Motor neuron (in vitro differentiated cells): ENCODE data around the gene SPDEF. TPM values are rescaled to one million over a fixed set of nuclear protein-coding genes. Genes with fewer than 3 reads are reported as not detected.
A peak's percentile ranks its signal among the peaks of the same experiment; 100 is the strongest.

Source experiments
- ATAC-seq, 8 experiments: fragments of 200-7000 bp; cut with Tn5 transposase; replicated peaks in 6 of 8; 2 replicates each; pipeline ENCODE4 v1.8.0; 2021; ENCODE audit warnings: mild to moderate bottlenecking in 8 of 8, moderate library complexity in 8 of 8
- H3K27ac ChIP-seq, 2 donors: fragments of 250-450 bp; sonication (Bioruptor Pico); 2 replicates each; pipeline ENCODE4 v1.9.0; 2021; ENCODE audit warnings: antibody characterized with exemption in 2 of 2, mild to moderate bottlenecking in 2 of 2, moderate library complexity in 1 of 2
- H3K4me1 ChIP-seq, 2 donors: fragments of 250-450 bp; sonication (Bioruptor Pico); replicated peaks in 1 of 2; 2 replicates each; pipeline ENCODE4 v1.6.1; 2021; ENCODE audit warnings: antibody characterized with exemption in 2 of 2, mild to moderate bottlenecking in 2 of 2, moderate library complexity in 1 of 2
- H3K4me3 ChIP-seq, 5 donors: fragments of 250-450 bp; sonication (Bioruptor Pico); 2 replicates each; pipeline ENCODE4 v1.9.0; 2021; ENCODE audit warnings: antibody characterized with exemption in 5 of 5, mild to moderate bottlenecking in 5 of 5, moderate library complexity in 4 of 5
- WGBS, 10 experiments: fragments of 450-650 bp; shearing (Covaris generic); methylation state at CpG; one replicate each; pipeline ENCODE4 v1.0.0; 2022; 5-methylcytosine and 5-hydroxymethylcytosine counted together
- in situ Hi-C, 9 experiments: fragments of 400-800 bp; cut with MboI; loops; one replicate each; pipeline ENCODE4 v1.15.0; 2021; ENCODE audit warnings: low sequenced_read_pairs in 9 of 9, low pct_unique_long_range_greater_than_20kb in 2 of 9; ENCODE audit not compliant: unreplicated experiment in 9 of 9
- total RNA-seq, 8 experiments: library from RNA; unstranded; fragments of 300-600 nt; gene quantifications; 2 replicates each; pipeline versions ENCODE4 v1.2.3 to v1.2.4, GENCODE V29; 2022

The SPDEF gene
- total RNA-seq, 8 experiments from 2014 or later = 0.13 to 0.57 (median 0.37) TPM; not detected in 2

DNA sequence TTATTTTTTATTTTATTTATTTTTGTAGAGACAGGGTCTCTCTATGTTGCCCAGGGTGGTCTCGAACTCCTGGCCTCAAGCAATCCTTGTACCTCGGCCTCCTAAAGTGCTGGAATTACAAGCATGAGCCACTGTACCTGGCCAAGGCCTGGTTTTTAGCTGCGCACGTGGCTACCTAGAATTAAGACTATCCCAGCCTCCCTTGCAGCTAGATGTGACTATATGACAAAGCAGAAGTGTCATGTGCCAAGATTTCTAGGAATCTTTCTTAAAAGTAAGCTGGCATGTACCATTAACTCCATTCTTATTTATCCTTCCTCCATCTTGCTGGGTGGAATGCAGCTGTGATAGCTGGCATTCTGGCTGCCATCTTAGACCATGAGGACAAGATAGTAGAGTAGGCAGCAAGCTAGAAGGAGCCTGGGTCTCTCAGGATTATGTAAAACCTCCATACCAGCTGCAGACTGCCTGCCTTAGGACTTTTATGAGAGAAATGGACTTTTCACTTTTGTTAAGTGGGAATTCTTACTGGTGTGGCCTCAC is 2.1 kb upstream of the SPDEF start:
- in situ Hi-C loops = no loop called here
- Histone ChIP-seq H3K4me1 (peaks cover 13 to 21% of the 10 kb centered on the region in 2 donors), H3K27ac (no peak overlapping the region), H3K4me3 (no peak overlapping the region)
- ATAC-seq = no peak
- WGBS, 10 experiments = 51 to 96% (median 83%) methylated on average over 1 to 4 of the region's 4 CpGs; no CpG with 5 or more reads in 1 of the 10 experiments

DNA sequence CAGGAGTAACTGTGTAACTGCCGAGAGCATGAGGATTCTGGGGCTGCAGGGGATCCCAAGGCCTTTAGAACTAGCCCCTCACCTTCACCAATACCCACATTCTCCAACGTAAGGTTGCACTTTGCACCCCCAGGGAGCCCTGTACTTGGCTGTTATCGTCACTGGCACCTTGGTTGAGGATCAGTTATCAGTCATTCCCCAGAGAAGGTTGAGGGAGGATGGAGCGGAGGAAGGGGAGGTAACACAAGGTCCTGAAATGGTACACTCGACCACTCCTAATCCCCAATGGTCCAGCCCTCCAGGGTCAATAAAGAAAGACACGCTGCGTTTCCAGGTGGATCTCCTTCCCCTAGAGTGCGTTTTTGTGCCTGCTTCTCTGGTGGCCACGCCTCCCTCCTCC is 1.1 kb upstream of the SPDEF start:
- Histone ChIP-seq H3K27ac (no peak overlapping the region), H3K4me1 (peaks cover 13 to 21% of the 10 kb centered on the region in 2 donors), H3K4me3 (no peak overlapping the region)
- WGBS, 10 experiments = 37 to 100% (median 82%) methylated on average over 1 to 7 of the region's 9 CpGs; no CpG with 5 or more reads in 2 of the 10 experiments
- in situ Hi-C loops = no loop called here
- ATAC-seq = no peak

DNA sequence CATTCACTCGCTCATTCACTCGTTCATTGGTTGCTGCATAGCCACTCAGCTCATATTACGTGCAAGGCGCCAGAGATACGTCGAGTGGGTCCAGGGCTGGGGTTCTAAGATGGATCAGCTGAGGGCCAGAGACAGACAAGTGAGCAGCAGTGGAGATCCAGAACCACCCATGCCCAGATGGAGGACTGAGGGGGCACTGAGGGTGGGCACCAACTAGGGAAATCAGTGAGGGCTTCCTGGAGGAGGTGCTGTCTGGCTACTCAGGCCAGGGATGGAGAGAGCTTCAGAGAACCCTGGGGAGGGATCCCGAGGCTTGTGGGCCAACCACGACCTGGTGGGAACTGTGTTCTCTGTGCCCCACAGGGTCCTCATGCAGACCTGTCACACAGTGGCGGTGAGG is 364 bp upstream of the SPDEF start:
- 60 to 90% (median 81%) methylated on average over 2 to 7 of the region's 9 CpGs; no CpG with 5 or more reads in 5 of the 10 experiments for WGBS, 10 experiments
- in situ Hi-C loops = no loop called here
- no peak overlapping the region for H3K4me3 ChIP-seq
- H3K27ac ChIP-seq = no peak overlapping the region
- peaks cover 13 to 21% of the 10 kb centered on the region in 2 donors for H3K4me1 ChIP-seq
- ATAC-seq = no peak

DNA sequence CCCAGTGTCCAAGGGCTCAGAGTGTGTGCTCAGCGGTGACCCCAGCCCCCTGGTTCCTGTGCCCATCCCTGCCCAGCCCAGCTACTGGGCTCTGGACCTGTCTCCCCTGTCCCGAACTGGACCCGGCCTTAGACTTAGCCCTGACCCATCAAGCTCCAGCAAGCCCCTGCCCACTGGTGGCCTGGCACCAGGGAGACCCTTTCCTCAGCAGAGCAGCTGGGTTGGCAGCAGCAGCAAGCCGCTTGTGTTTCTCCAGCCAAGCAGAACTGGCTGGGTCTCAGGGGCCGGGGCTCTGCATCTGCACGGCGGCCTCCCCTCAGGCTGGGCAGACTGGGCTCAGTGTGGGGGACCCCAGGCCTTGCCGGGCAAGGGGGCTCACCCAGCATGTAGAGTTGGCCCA is 801 bp downstream of the SPDEF start:
- Histone ChIP-seq H3K4me3 (no peak overlapping the region), H3K4me1 (peaks cover 6 to 14% of the 10 kb centered on the region in 2 donors), H3K27ac (no peak overlapping the region)
- 80 to 90% (median 88%) methylated on average over 1 to 2 of the region's 8 CpGs; no CpG with 5 or more reads in 7 of the 10 experiments for WGBS, 10 experiments
- no peak for ATAC-seq
- in situ Hi-C loops = no loop called here

DNA sequence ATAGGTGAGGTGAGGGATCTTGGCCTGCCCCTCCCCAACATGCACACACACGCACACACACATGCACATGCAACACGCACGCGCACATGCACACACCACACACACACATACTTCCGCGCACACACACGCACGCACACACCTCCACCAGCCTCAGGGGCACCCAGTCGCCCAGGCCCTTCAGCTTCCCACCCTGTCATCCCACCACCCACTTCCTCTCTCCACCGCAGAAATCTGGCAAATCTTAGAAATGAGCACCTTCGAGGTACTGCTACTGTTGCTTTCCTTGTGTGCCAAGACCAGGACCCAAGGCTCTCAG is 1.2 kb downstream of the SPDEF start:
- peaks cover 3 to 11% of the 10 kb centered on the region in 2 donors for H3K4me1 ChIP-seq
- H3K4me3 ChIP-seq = no peak overlapping the region
- peak in 1 of 8 experiments; percentile 24 for ATAC-seq
- in situ Hi-C loops = no loop called here
- WGBS, 10 experiments = 0 to 100% (median 95%) methylated on average over 1 to 7 of the region's 11 CpGs; no CpG with 5 or more reads in 6 of the 10 experiments
- H3K27ac ChIP-seq = no peak overlapping the region

DNA sequence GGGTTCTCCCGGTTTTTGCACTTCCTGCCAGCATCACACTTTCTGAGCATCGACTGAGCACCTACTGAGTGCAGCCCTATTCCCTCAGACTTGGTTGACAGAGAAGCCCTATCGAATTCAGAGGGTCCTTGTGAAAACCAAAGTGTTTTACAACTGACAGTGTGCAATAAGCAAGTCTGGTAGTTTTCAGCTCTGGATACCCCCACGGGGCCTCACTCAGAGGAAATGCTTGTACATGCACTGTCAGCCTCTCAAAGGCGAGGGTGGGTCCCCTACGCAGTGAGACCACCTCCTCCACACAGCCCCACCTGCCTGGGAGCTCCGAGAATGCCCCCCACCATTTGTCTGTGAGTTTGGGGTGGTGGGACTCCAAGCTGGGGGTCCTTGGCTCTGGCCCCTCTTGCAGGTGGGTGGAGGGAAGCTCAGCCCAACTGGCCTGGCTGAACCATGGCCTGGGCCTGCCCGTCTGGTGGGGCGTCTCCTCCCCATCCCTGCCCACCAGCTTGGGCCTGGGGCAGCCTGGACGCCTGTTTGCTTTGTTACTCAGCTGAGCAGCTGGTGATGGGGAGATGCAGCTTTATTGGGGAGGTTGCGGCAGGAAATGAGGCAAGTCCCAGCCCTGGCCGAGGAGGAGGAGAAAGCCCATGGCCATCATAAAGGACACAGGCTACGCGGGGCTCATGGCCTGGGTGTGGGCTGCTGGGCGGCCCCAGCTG is 1.7 kb downstream of the SPDEF start:
- no peak overlapping the region for H3K27ac ChIP-seq
- in situ Hi-C loops = no loop called here
- 0 to 73% (median 60%) methylated on average over 1 to 7 of the region's 15 CpGs; no CpG with 5 or more reads in 2 of the 10 experiments for WGBS, 10 experiments
- no peak overlapping the region for H3K4me3 ChIP-seq
- ATAC-seq = peak in 2 of 8 experiments; percentile 5 to 18
- peaks cover 0 to 10% of the 10 kb centered on the region in 2 donors for H3K4me1 ChIP-seq

DNA sequence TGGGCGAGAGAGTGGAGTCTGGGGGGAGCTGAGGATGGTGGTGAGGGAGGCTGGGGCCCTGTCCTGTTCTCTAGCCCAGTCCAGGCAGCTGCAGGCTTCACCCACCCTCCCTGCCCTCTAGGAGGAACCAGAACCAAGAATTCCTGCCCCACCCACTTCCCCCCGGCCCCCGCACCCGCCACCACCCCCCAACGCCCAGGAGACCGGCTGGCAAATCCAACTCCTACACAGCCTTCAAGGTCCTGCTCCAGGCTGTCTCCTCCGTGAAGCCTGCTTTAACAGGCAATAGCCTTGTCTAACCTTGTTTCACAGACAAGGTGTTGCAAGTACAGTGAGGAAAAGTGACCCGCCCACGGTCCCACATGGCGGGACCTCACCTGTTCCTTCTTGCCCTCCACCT is 2.4 kb downstream of the SPDEF start:
- in situ Hi-C loops = no loop called here
- H3K4me1 ChIP-seq = peaks cover 0 to 10% of the 10 kb centered on the region in 2 donors
- no peak overlapping the region for H3K4me3 ChIP-seq
- WGBS, 10 experiments = 80 to 100% (median 80%) methylated on average over 1 of the region's 10 CpGs; no CpG with 5 or more reads in 7 of the 10 experiments
- peak in 1 of 8 experiments; percentile 18 for ATAC-seq
- H3K27ac ChIP-seq = no peak overlapping the region

DNA sequence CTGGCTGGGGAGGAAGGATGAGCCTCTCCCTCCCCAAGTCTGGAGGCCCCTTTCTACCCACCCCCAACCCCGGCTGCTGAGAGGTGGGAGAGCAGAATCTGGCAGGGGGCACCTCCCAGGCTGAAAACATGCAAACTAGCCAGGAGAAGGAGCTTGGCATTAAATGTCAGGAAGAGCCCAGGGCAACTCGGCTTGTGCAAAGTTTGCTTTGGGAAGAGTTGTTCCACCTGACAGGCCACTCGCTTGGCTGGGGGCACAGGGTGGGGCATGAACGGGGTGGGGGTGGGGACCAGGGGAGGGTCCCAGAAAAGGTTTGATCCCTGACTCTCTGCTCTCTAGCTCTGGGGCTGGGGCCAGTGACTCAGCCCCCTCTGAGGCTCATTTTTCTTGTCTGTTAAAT is 3.0 kb downstream of the SPDEF start:
- H3K4me3 ChIP-seq = no peak overlapping the region
- H3K4me1 ChIP-seq = peaks cover 0 to 10% of the 10 kb centered on the region in 2 donors
- ATAC-seq = no peak
- WGBS, 10 experiments = no CpG with 5 or more reads among the region's 4 CpGs
- H3K27ac ChIP-seq = no peak overlapping the region
- in situ Hi-C loops = no loop called here

DNA sequence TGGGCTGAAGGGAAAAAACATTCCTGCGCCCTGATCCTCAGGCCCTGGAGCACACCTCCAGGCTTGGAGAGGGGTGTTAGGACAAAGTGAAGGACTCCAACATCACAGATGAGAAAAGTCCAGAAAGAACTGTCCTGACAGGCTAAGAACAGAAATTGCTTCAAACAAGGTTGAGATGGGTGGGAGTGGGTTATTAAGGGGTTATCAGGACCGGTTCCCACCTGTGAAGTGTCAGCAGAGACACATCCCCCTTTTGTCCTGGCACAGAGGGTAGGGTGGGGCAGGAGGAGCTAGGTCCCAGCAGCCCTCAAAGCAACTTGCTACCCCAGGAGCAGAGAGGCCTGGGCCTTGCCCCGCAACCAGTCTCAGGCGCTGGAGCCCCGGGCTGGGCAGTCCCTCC is 3.5 kb downstream of the SPDEF start:
- WGBS, 10 experiments = 60 to 100% (median 80%) methylated on average over 1 of the region's 5 CpGs; no CpG with 5 or more reads in 5 of the 10 experiments
- H3K27ac ChIP-seq = no peak overlapping the region
- peaks cover 0 to 10% of the 10 kb centered on the region in 2 donors for H3K4me1 ChIP-seq
- in situ Hi-C loops = no loop called here
- ATAC-seq = no peak
- H3K4me3 ChIP-seq = no peak overlapping the region

DNA sequence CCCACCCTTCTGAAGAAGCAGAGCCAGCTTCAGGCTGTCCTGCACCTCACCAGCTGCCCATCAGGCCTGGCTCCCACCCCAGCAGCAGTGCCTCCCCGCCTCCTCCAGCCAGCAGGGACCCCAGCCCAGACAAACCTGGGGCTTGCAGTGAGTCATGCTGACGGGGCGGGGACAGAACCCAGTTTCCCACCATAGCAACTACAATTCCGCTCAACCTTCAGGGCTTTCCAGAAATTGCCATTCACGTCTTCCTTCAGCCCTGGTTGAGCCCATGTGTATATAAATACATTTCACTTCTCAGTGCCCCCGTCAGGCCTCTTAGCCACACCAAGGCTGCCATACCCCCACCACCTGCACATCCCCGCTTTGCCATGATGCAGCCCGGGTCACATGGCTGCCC is 4.4 kb downstream of the SPDEF start:
- H3K4me1 ChIP-seq = peaks cover 0 to 10% of the 10 kb centered on the region in 2 donors
- H3K27ac ChIP-seq = no peak overlapping the region
- 80 to 90% (median 86%) methylated on average over 2 to 5 of the region's 8 CpGs; no CpG with 5 or more reads in 7 of the 10 experiments for WGBS, 10 experiments
- in situ Hi-C loops = no loop called here
- no peak for ATAC-seq
- no peak overlapping the region for H3K4me3 ChIP-seq

DNA sequence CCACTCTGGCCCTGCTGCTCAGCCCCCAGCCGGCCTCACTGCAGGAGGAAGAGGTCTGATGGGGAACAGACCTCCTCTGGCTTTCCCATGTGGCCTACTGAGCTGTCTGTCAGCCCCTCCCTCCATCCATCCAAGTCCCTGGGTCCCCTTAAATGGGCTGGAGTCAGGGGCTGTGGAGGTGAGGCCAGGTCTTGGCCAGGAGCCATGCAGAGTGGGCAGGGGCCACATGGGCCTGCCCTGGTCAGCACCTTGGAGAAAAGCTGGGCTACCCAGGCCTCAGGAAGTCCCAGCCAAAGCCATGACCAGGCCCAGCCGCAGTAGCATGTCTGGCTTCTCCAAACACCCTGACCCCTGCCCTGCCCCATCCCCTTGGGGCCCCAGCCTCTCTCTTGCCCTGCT is 6.3 kb downstream of the SPDEF start:
- ATAC-seq = no peak
- in situ Hi-C loops = no loop called here
- Histone ChIP-seq H3K27ac (no peak overlapping the region), H3K4me3 (no peak overlapping the region), H3K4me1 (peaks cover 0 to 10% of the 10 kb centered on the region in 2 donors)
- WGBS, 10 experiments = 17 to 75% (median 60%) methylated on average over 1 of the region's 2 CpGs; no CpG with 5 or more reads in 7 of the 10 experiments

DNA sequence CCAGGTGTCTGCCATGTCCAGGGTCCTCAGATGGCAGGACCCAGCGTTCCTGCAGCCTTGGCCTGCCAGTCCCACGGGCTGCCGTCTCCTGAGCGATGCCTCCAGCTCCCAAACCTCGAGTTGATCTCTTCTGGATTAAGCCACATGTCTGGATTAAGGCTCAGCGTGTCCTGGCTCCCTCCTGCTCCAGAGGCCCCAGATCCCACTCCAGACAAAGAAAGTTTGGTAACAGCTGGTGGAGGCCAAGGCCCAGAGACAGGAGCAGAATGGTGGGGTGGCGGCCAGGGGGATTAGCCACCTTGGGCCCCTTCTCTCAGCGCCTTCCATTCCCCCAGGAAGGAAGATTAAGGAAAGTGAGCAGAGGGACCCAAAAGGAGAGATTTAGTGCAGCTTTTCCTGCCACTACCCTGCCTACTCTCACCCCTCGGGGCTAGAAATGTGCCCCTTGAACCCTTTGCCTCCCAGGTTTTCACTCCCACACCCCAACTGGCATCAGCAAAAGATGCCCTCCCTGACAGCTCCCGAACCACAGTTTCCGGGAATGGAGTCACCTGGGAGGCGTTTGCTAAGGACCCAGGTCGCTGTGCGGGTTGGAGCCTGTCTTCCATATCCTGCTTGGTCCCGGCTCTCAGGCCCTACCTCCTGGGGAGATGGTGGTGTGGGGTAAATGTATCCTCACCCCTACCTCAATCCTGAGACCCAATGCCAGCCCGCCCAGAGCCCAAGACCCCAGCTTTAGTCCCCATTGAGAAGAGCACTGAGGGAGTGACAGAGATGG is 6.9 kb downstream of the SPDEF start:
- WGBS, 10 experiments = 33 to 100% (median 80%) methylated on average over 1 to 11 of the region's 16 CpGs; no CpG with 5 or more reads in 2 of the 10 experiments
- no peak for ATAC-seq
- Histone ChIP-seq H3K4me3 (no peak overlapping the region), H3K27ac (no peak overlapping the region), H3K4me1 (peaks cover 0 to 7% of the 10 kb centered on the region in 2 donors)
- in situ Hi-C loops = no loop called here
